HG03565 (cell line): ENCODE data around the gene CDKN2B-AS1.
A peak's percentile ranks its signal among the peaks of the same experiment; 100 is the strongest.
"Not testable (repeated sequence)": the region's sequence is repeated elsewhere in the genome, so short reads cannot be mapped to it uniquely, and the experiment has no call there.

Experiments used
- ATAC-seq: cut with Tn5 transposase; IDR thresholded peaks from one replicate; pipeline ENCODE4 v1.9.1; 2021; ENCODE audit warnings: mild to moderate bottlenecking, moderate library complexity; ENCODE audit not compliant: unreplicated experiment

Gene CDKN2B-AS1

GRCh38 chr9:22043928-22044327 lies 49.3 kb downstream of the CDKN2B-AS1 start:
- no peak for ATAC-seq

DNA sequence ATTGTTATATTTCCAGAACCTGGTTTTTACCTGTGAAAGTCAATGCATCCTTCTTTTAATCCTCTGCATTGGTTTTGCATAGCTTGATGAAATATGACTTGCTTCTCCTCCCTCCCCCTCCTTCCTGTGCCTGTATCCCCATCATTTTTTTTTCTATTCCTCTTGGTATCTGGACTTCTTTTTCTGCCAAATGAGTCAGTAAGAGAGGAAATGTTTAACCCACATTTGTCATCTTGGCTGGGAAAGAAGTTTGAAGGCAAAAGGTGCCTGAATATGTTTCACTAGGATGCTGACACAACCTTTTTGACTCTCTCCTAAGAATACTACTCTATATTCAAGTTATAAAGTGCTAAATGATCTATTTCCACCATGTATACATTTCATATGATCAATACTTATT lies 50.0 kb downstream of the CDKN2B-AS1 start:
- ATAC-seq = no peak

DNA sequence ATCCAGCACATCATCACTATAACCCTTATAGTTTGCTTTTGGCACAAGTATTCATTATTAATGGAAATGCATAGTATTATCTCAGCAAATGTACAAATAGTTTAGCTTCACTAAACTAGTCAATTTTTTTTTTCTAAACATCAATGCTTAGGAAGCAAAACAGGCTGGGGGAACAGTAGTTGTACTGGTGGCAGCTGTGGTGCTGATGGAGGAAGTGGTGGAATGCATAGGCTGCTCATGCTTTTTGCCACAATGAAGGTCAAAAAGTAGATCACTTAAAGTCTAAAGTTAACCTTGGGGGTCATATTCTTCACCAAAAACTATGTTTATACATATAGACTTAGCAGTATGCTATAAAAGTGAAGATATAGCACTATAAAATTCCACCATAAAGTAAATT lies 50.8 kb downstream of the CDKN2B-AS1 start:
- no peak for ATAC-seq

GRCh38 chr9:22046243-22046885 lies 51.8 kb downstream of the CDKN2B-AS1 start:
- no peak for ATAC-seq

- ATAC-seq = no peak
Observed at GRCh38 chr9:22047596-22047995, 53.0 kb downstream of the CDKN2B-AS1 start.

GRCh38 chr9:22049411-22049810 lies 54.8 kb downstream of the CDKN2B-AS1 start:
- no peak for ATAC-seq

DNA sequence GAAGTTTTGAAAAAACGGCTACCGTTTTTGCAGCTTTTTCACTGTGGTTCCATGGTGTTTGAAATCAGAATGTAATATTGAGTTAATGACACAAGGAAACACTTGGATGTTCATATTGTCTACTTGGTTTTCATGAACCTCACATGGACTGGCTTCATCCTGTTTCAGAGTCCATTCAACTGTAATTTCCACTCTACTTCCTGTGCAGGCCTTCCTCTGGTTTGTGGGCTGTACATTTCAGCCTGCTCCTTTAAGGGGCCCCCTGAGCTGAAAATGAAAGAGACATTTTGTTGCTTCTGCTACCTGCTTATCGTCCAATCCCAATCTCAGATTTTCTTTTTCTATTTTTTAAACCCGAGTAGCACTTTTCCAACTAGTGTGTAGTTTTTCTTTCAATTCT lies 56.3 kb downstream of the CDKN2B-AS1 start:
- peak; percentile 79 for ATAC-seq

- ATAC-seq = no peak
Observed at GRCh38 chr9:22052376-22052945, 57.9 kb downstream of the CDKN2B-AS1 start.

DNA sequence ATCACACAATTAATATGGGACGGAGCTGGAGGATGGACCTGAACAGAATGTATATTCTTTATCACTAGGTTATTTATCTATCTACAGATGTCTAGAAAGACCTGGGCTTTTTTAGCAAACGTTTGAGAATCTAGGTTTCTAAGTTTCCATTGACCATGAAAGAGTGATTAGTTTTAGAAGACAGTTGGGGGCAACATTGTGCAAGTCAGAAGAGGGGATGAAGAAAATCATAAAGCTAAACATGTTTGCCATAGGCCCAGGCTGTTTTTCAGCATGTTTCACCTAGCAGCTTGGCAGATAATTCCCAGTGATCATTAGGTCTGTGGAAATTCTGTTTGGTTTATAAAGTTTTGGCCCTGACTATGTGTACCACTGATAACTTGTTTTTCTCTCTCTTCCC lies 58.6 kb downstream of the CDKN2B-AS1 start:
- ATAC-seq = no peak

GRCh38 chr9:22054076-22054475 lies 59.5 kb downstream of the CDKN2B-AS1 start:
- no peak for ATAC-seq

GRCh38 chr9:22054529-22054928 lies 59.9 kb downstream of the CDKN2B-AS1 start:
- ATAC-seq = no peak

GRCh38 chr9:22055090-22055489 lies 60.5 kb downstream of the CDKN2B-AS1 start:
- ATAC-seq = no peak

DNA sequence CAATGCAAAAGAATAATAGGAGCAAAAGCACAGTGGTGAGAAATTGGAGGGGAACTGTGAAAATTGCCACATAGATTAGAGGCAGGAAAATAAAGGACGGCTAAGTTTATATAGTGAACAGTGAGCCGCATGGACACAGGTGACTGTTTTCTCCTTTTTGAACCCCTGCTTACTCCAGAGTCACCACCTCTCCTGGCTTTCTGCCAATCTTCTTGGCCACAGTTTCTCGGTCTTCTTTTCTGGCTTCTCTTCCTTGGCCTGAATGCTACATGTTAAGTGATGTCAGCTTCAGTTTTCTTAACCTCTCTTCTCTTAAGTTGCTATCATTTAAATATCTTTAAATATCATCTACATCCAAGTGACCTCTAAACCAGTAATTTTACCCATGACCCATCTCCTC lies 61.8 kb downstream of the CDKN2B-AS1 start:
- ATAC-seq = no peak

DNA sequence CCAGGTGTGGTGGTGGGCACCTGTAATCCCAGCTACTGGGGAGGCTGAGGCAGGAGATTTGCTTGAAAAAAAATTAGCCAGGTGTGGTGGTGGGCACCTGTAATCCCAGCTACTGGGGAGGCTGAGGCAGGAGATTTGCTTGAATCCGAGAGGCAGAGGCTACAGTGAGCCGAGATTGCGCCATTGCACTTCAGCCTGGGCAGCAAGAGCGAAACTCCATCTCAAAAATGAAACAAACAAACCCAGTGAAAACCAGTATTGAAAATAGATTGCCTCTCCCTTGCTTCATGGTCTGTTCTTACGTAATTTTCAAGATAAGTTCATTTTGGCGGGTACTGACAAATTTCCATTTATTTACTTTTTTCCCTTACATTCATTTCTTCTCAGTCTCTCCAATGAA lies 63.4 kb downstream of the CDKN2B-AS1 start:
- ATAC-seq = not testable (repeated sequence)

DNA sequence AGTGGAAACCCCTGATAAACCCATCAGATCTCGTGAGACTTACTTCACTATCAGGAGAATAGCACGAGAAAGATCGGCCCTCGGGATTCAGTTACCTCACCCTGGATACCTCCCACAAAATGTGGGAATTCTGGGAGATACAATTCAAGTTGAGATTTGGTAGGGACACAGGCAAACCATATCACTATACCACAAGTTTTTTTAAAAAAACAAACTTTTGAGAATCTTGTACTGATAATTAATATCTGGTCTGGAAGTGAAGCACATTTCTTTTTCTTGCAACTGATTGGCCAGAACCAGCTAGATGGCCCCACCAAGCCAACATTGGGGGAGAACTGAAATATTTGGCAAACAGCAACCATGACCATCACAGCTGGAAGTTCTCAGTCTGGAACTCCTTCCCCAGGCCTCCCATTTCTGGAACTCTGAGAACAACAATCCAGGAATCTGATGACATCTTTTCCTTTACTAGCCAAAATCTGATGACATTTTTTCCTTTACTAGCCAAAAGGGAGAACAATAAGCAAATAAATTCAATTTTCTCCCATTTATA lies 66.3 kb downstream of the CDKN2B-AS1 start:
- no peak for ATAC-seq

- ATAC-seq = no peak
Observed at GRCh38 chr9:22064957-22065356, 70.4 kb downstream of the CDKN2B-AS1 start.

- ATAC-seq = no peak
Observed at GRCh38 chr9:22065431-22066200, 71.0 kb downstream of the CDKN2B-AS1 start.

DNA sequence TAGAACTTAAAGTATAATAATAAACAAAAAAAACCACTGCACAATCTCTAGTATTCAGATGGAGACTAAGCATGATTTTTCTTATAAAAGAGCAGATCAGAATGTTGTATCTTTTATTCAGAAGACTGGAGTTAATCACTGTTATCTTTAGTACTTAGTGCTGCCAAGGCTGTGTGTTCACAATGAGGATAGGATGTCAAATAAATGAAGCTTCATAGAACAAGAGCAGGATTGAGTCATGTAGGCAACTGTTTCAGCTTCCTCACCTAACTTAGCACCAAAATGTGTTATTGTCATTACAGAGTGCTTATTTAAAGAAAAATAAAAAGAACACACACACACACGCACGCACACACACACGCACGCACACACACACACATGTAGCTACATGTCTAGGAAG lies 72.6 kb downstream of the CDKN2B-AS1 start:
- ATAC-seq = no peak

- no peak for ATAC-seq
Observed at GRCh38 chr9:22068369-22068768, 73.8 kb downstream of the CDKN2B-AS1 start.

DNA sequence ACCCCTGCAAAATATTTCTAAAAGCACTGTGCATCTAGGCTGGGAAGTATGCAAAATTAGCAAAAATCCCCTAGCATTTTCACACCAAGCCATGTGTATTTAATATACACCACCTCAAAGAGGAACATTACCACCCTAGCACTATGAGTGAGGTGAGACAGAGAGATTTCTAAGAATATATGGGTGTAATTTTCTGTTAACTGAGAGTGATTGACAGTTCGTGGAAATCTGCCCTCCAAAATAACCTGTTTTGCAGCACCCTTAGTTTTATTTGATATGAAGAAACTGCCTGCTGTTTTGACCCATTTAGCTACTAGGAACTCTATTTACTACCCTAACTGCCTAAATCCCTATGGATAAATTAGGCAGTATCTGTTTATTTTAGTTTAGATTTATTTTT lies 78.8 kb downstream of the CDKN2B-AS1 start:
- no peak for ATAC-seq

GRCh38 chr9:22078081-22078480 lies 83.5 kb downstream of the CDKN2B-AS1 start:
- no peak for ATAC-seq

DNA sequence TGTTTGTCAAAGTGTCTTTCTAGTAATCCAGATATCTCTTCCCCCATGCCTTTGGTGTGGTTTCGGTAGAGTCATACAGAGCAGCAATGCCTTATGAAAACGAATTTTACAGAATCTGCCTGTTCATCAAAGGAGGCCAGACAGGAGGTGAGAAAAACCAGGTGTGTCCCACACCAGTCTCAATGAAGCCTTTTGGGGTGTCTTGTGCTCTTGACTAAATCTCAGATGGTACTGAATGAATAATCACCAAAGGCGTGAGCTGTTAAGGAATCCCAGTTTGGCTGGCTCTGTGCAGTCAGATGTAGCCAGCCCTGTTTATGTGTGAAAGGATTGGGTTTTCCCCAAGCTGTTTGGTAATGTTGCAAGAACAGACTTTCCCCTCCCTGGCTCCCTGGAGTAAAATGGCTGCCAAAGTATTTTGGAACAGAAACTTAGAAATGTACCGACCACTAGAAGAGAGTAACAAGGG lies 85.3 kb downstream of the CDKN2B-AS1 start:
- ATAC-seq = peak; percentile 97
